Transverse colon (tissue), 4 donors: ENCODE data around the gene PTGES3L.

Experiments
- CTCF ChIP-seq, 5 experiments: fragments of 200-600 bp in 3 of 5; fragments of 450-650 bp in 2 of 5; sonication (generic) in 3 of 5; IDR thresholded peaks; 1 replicate in 2 of 5; 2 replicates in 3 of 5; pipeline ENCODE4 v1.5.1; 2016 to 2017; ENCODE audit warnings: antibody characterized with exemption in 5 of 5, inconsistent platforms in 3 of 5, mild to moderate bottlenecking in 2 of 5, moderate library complexity in 1 of 5
- EP300 ChIP-seq: sonication (generic); formaldehyde crosslinking; IDR thresholded peaks from one replicate; pipeline ENCODE4 v1.6.1; 2017; ENCODE audit warnings: antibody characterized with exemption, low read depth
- POLR2A ChIP-seq: fragments of 450-650 bp; IDR thresholded peaks from one replicate; pipeline ENCODE4 v1.6.1; 2016; ENCODE audit warnings: antibody characterized with exemption, mild to moderate bottlenecking, moderate library complexity
- POLR2AphosphoS5 ChIP-seq, 3 donors: sonication (generic); formaldehyde crosslinking; IDR thresholded peaks; one replicate each; pipeline ENCODE4 v1.6.1; 2016; ENCODE audit warnings: antibody characterized with exemption in 3 of 3

GRCh38 chr17:42980274-42980765 is 440 bp upstream of the PTGES3L start, which contains the start of gene RUNDC1:
- TF ChIP-seq CTCF (IDR thresholded peaks at IDR 0.05) (no peak), POLR2A (peak; percentile 59), POLR2AphosphoS5 (IDR thresholded peaks at IDR 0.05) (peak; percentile 84 to 91 (median 86)), EP300 (no peak)
